ENCODE measurements around the gene CRELD2.

CRELD2 gene

GRCh38 chr22:49887702-49888101 lies 30.7 kb upstream of the CRELD2 start:
- Histone ChIP-seq H3K36me3 (ENCODE audit: low read depth) (peaks cover 78% of the 10 kb centered on the region), H3K4me3 (ENCODE audit: severe bottlenecking) (no peak overlapping the region), H3K4me1 (ENCODE audit: insufficient read depth, poor library complexity, severe bottlenecking) (no peaks in the 10 kb centered on the region), H3K27ac (ENCODE audit: poor library complexity, severe bottlenecking) (no peak overlapping the region), H3K27me3 (ENCODE audit: insufficient read depth, poor library complexity, severe bottlenecking) (no peaks in the 10 kb centered on the region), H3K9me3 (ENCODE audit: severe bottlenecking) (peaks cover 8% of the 10 kb centered on the region)
- DNase-seq (ENCODE audit: low spot score) (no peak), ATAC-seq (ENCODE audit: low read depth) (no peak)
- TF ChIP-seq CTCF (IDR thresholded peaks at IDR 0.05; ENCODE audit: poor library complexity, severe bottlenecking): no peak

GRCh38 chr22:49889071-49889470 lies 29.4 kb upstream of the CRELD2 start:
- Histone ChIP-seq H3K27ac (ENCODE audit: poor library complexity, severe bottlenecking) (no peak overlapping the region), H3K4me1 (ENCODE audit: insufficient read depth, poor library complexity, severe bottlenecking) (no peaks in the 10 kb centered on the region), H3K9me3 (ENCODE audit: severe bottlenecking) (peaks cover 8% of the 10 kb centered on the region), H3K4me3 (ENCODE audit: severe bottlenecking) (no peak overlapping the region), H3K36me3 (ENCODE audit: low read depth) (peaks cover 68% of the 10 kb centered on the region), H3K27me3 (ENCODE audit: insufficient read depth, poor library complexity, severe bottlenecking) (no peaks in the 10 kb centered on the region)
- DNase-seq (ENCODE audit: low spot score): no peak
- no peak for ATAC-seq (ENCODE audit: low read depth)
- TF ChIP-seq CTCF (IDR thresholded peaks at IDR 0.05; ENCODE audit: poor library complexity, severe bottlenecking): no peak

- no peak for TF ChIP-seq CTCF (IDR thresholded peaks at IDR 0.05; ENCODE audit: poor library complexity, severe bottlenecking)
- no peak for ATAC-seq (ENCODE audit: low read depth)
- no peaks in the 10 kb centered on the region for H3K4me1 ChIP-seq (ENCODE audit: insufficient read depth, poor library complexity, severe bottlenecking)
- peaks cover 8% of the 10 kb centered on the region for H3K9me3 ChIP-seq (ENCODE audit: severe bottlenecking)
- H3K27ac ChIP-seq (ENCODE audit: poor library complexity, severe bottlenecking): no peak overlapping the region
- H3K4me3 ChIP-seq (ENCODE audit: severe bottlenecking): no peak overlapping the region
- no peaks in the 10 kb centered on the region for H3K27me3 ChIP-seq (ENCODE audit: insufficient read depth, poor library complexity, severe bottlenecking)
- no peak for DNase-seq (ENCODE audit: low spot score)
- peaks cover 43% of the 10 kb centered on the region for H3K36me3 ChIP-seq (ENCODE audit: low read depth)
These were observed 26.1 kb upstream of the CRELD2 start for GRCh38 chr22:49892226-49892899.

- Histone ChIP-seq H3K4me1 (ENCODE audit: insufficient read depth, poor library complexity, severe bottlenecking) (no peaks in the 10 kb centered on the region), H3K4me3 (ENCODE audit: severe bottlenecking) (no peak overlapping the region), H3K9me3 (ENCODE audit: severe bottlenecking) (peaks cover 8% of the 10 kb centered on the region), H3K27ac (ENCODE audit: poor library complexity, severe bottlenecking) (no peak overlapping the region), H3K27me3 (ENCODE audit: insufficient read depth, poor library complexity, severe bottlenecking) (no peaks in the 10 kb centered on the region), H3K36me3 (ENCODE audit: low read depth) (peaks cover 37% of the 10 kb centered on the region)
- ATAC-seq (ENCODE audit: low read depth) (no peak), DNase-seq (ENCODE audit: low spot score) (no peak)
- TF ChIP-seq CTCF (IDR thresholded peaks at IDR 0.05; ENCODE audit: poor library complexity, severe bottlenecking): no peak
These were observed 25.4 kb upstream of the CRELD2 start for GRCh38 chr22:49893025-49893424.

GRCh38 chr22:49894322-49895054 lies 23.9 kb upstream of the CRELD2 start:
- Histone ChIP-seq H3K36me3 (ENCODE audit: low read depth) (peaks cover 22% of the 10 kb centered on the region), H3K27me3 (ENCODE audit: insufficient read depth, poor library complexity, severe bottlenecking) (no peaks in the 10 kb centered on the region), H3K4me1 (ENCODE audit: insufficient read depth, poor library complexity, severe bottlenecking) (no peaks in the 10 kb centered on the region), H3K27ac (ENCODE audit: poor library complexity, severe bottlenecking) (no peak overlapping the region), H3K9me3 (ENCODE audit: severe bottlenecking) (peaks cover 6% of the 10 kb centered on the region), H3K4me3 (ENCODE audit: severe bottlenecking) (no peak overlapping the region)
- no peak for TF ChIP-seq CTCF (IDR thresholded peaks at IDR 0.05; ENCODE audit: poor library complexity, severe bottlenecking)
- no peak; the same call in 2 of the 3 replicates for ATAC-seq (ENCODE audit: low read depth)
- DNase-seq (ENCODE audit: low spot score): no peak
